Measurements from ENCODE around the gene ATAD1. TPM values are rescaled to one million over a fixed set of nuclear protein-coding genes. Genes with fewer than 3 reads are reported as not detected.

ATAD1 gene
- total RNA-seq, 4 donors from 2014 or later = 27.2 to 36.3 (median 32.2) TPM

- DNase-seq = peak in 1 of 3 donors; percentile 54
- no peak for TF ChIP-seq CTCF (IDR thresholded peaks at IDR 0.05)
- no peak for TF ChIP-seq POLR2A (IDR thresholded peaks at IDR 0.05)
- Histone ChIP-seq H3K36me3 (peaks cover 0 to 43% (median 0%) of the 10 kb centered on the region in 3 donors), H3K9me3 (no peaks in the 10 kb centered on the region), H3K4me1 (no peaks in the 10 kb centered on the region), H3K27me3 (no peaks in the 10 kb centered on the region), H3K27ac (no peak overlapping the region), H3K4me3 (no peak overlapping the region)
These were observed 35.3 kb downstream of the ATAD1 start for GRCh38 chr10:87782721-87783120.

- Histone ChIP-seq H3K4me3 (no peak overlapping the region), H3K27ac (no peak overlapping the region), H3K27me3 (no peaks in the 10 kb centered on the region), H3K9me3 (no peaks in the 10 kb centered on the region), H3K36me3 (peaks cover 0 to 43% (median 0%) of the 10 kb centered on the region in 3 donors), H3K4me1 (no peaks in the 10 kb centered on the region)
- TF ChIP-seq CTCF (IDR thresholded peaks at IDR 0.05) (no peak), POLR2A (IDR thresholded peaks at IDR 0.05) (no peak)
- DNase-seq = no peak
These were observed 36.5 kb downstream of the ATAD1 start for GRCh38 chr10:87781545-87781944.

- Histone ChIP-seq H3K27me3 (no peaks in the 10 kb centered on the region), H3K27ac (no peak overlapping the region), H3K4me3 (no peak overlapping the region), H3K9me3 (no peaks in the 10 kb centered on the region), H3K36me3 (peaks cover 0 to 21% (median 0%) of the 10 kb centered on the region in 3 donors), H3K4me1 (no peaks in the 10 kb centered on the region)
- DNase-seq = no peak
- TF ChIP-seq POLR2A (IDR thresholded peaks at IDR 0.05) (no peak), CTCF (IDR thresholded peaks at IDR 0.05) (no peak)
These were observed 41.7 kb downstream of the ATAD1 start for GRCh38 chr10:87776328-87776727.

GRCh38 chr10:87775766-87776165, 42.3 kb downstream of the ATAD1 start:
- Histone ChIP-seq H3K4me3 (no peak overlapping the region), H3K4me1 (no peaks in the 10 kb centered on the region), H3K36me3 (peaks cover 0 to 19% (median 0%) of the 10 kb centered on the region in 3 donors), H3K27ac (no peak overlapping the region), H3K9me3 (no peaks in the 10 kb centered on the region), H3K27me3 (no peaks in the 10 kb centered on the region)
- TF ChIP-seq CTCF (IDR thresholded peaks at IDR 0.05) (no peak), POLR2A (IDR thresholded peaks at IDR 0.05) (no peak)
- DNase-seq = no peak

- H3K36me3 ChIP-seq = peaks cover 0 to 33% (median 0%) of the 10 kb centered on the region in 3 donors
- no peaks in the 10 kb centered on the region for H3K27me3 ChIP-seq
- no peak for DNase-seq
- H3K4me3 ChIP-seq = no peak overlapping the region
- no peak overlapping the region for H3K27ac ChIP-seq
- TF ChIP-seq CTCF (IDR thresholded peaks at IDR 0.05) (peak in 5 of 6 experiments; percentile 48 to 72 (median 60)), POLR2A (IDR thresholded peaks at IDR 0.05) (no peak)
- no peaks in the 10 kb centered on the region for H3K4me1 ChIP-seq
- no peaks in the 10 kb centered on the region for H3K9me3 ChIP-seq
These were observed 46.0 kb downstream of the ATAD1 start for GRCh38 chr10:87771871-87772500.

Measured in Peyer's patch (tissue), 4 donors.